HG03342 (cell line): Measurements from ENCODE around the gene SULT1A4.
A peak's percentile ranks its signal among the peaks of the same experiment; 100 is the strongest.
"Not testable (repeated sequence)": the region's sequence is repeated elsewhere in the genome, so short reads cannot be mapped to it uniquely, and the experiment has no call there.

Source experiments
- ATAC-seq: cut with Tn5 transposase; IDR thresholded peaks from one replicate; pipeline ENCODE4 v1.9.1; 2021; ENCODE audit warnings: mild to moderate bottlenecking, moderate library complexity; ENCODE audit not compliant: unreplicated experiment

The SULT1A4 gene

GRCh38 chr16:29459706-29460646 lies at the start of gene SULT1A4:
Gene SULT1A4 (plus strand): TSS chr16:29459913. CDS start chr16:29461386, 1,473 bp downstream.
- not testable (repeated sequence) for ATAC-seq

DNA sequence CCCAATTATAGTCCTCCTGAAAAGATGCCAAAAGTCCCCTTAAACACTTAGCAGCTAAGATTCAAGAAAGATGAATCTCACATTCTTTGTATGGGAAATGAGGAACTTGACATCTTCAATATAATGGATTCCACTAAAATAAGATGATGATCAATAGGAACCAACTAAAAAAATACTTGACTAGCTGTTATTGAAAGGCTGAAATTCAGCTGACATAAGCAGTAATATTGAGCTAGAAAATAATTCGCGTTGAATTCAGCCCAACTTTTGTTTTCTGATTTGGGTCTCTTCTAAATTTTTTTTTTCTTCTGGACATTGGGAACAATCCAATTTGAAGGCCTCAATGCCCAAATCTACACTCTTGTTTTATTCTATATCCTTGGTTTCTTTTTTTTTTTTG lies 36.1 kb upstream of the SULT1A4 start:
- not testable (repeated sequence) for ATAC-seq

DNA sequence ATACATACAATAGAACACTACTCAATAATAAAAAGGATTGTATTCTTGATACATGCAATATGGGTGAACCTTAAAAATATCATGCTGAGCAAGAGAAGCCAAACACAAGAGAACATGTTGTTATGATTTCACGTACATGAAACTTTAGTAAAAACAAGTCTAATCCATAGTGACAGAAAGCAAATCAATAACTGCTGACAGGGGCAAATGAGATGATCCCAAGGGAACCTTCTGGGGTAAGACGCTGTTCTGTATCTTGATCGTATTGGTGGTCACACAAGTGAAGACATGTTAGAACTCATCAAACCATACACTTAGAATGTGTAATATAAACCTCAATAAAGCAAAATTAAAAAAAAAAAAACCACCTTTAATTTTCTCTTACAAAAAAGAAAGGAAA lies 34.3 kb upstream of the SULT1A4 start:
- ATAC-seq: not testable (repeated sequence)

- not testable (repeated sequence) for ATAC-seq
Measured at GRCh38 chr16:29453754-29454153, 6.0 kb upstream of the SULT1A4 start.

GRCh38 chr16:29454269-29454668 lies 5.4 kb upstream of the SULT1A4 start, which contains the start of the genes BOLA2 and SLX1B:
Gene BOLA2 (minus strand): TSS chr16:29454351. CDS start chr16:29454253, 98 bp downstream.
Gene SLX1B (plus strand): TSS chr16:29454533.
- peak; percentile 82 for ATAC-seq

DNA sequence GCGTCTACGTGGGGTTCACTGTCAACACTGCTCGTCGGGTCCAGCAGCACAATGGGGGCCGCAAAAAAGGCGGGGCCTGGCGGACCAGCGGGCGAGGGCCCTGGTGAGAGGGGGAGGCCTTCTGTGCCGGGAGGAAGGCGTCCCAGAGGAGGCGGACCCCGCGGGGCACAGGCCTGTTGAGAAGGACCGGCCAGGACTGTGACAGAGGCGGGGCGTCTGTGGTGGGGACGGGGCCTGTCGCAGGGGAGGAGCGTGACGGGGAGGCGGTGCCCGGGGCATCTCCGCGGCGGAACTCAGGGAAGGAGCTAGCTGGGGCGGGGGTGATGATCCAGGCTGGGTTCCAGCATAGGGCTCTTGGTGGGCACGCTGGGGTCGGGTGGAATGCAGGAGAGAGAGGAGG lies 4.9 kb upstream of the SULT1A4 start:
- peak; percentile 48 for ATAC-seq

DNA sequence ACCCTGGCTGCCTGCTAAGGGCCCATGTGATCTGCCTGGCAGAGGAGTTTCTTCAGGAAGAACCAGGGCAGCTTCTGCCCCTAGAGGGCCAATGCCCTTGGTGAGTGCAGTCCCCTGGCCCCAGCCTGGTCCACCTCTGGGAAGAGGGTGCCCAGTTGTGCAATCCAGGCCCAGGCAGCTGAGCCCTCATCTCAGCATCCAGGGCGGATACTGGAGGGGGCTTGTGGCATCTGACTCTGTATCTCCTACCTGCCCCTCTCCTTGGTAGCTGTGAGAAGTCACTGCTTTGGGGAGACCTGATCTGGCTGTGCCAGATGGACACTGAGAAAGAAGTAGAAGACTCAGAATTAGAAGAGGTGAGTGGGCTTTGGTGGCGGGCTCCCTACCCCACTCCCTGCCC lies 2.1 kb upstream of the SULT1A4 start:
- not testable (repeated sequence) for ATAC-seq

GRCh38 chr16:29460647-29461030 lies 926 bp downstream of the SULT1A4 start:
- not testable (repeated sequence) for ATAC-seq

DNA sequence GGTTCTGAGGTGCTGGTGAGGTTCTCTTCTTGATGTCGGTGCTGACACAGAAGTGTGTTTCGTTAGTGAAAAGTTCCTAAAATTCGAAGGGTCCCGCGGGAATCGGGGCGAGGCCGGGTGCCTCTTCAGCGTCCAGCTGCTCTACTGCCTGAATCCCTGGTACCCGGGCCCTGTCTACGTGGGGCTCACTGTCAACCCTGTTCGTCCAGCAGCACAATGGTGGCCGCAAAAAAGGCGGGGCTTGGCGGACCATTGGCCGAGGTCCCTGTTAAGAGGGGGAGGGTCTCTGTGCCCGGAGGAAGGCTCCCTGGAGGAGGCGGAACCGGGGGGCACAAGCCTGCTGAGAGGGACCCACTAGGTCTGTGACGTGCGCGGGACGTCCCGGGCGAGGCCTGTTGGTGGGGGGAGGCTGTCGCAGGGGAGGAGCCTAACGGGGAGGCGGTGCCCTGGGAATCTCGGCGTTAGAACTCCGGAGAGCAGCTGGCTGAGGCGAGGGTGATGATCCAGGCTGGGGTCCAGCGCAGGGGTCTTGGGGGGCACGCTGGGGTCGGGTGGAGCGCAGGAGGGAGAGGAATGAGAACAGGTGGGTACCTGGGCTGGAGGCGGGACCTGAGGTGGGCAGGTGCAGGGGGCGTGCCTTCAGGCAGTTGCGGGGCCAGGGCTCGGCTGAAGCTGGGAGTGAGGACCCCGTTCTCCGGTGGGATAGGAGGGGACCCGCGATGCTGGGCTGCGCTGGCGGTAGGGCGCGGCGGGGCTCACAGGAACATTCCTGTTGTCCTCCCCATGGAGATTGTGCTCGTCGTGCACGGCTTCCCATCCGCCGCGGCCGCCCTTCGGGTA lies 6.5 kb downstream of the SULT1A4 start:
- ATAC-seq: not testable (repeated sequence)

DNA sequence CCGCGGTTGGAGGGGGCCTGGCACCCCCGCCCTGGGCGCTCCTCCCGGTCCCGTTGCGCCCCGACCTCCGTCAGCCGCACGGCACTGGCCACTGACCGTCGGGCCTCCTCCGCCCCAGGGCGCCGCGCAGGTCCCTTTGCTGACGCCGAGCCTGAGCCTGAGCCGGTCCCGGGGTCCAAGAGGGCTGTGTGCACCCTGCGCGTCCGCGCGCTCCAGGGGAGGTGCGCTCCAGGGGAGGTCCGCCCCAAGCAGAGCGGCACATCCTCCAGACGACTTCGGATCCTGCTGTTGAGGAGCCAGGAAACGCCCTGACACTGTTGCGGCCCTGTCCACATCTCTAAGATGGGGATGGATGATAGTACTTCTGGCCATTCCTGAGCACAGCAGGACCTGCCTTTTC lies 7.2 kb downstream of the SULT1A4 start:
- not testable (repeated sequence) for ATAC-seq

GRCh38 chr16:29467654-29468366 lies 8.1 kb downstream of the SULT1A4 start:
- not testable (repeated sequence) for ATAC-seq

DNA sequence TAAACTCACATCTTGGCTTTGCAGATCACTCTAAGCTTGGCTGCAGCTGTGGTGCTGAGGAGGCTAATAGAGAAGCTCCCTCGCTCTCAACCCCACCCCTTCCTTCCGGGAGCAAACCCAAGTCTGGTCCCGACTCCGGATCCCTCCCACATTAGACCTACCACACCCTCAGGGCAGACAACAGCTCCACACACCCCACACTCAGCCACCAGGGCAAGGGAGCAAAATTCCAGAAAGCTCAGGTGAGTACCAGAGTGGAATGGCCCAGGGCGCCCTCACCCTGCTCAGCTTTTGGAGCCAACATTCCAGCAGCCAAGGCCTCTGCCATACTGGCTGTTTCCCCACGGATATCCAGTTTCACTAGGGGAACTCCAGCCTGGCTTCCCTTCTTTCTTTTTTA lies 9.9 kb downstream of the SULT1A4 start:
- not testable (repeated sequence) for ATAC-seq

DNA sequence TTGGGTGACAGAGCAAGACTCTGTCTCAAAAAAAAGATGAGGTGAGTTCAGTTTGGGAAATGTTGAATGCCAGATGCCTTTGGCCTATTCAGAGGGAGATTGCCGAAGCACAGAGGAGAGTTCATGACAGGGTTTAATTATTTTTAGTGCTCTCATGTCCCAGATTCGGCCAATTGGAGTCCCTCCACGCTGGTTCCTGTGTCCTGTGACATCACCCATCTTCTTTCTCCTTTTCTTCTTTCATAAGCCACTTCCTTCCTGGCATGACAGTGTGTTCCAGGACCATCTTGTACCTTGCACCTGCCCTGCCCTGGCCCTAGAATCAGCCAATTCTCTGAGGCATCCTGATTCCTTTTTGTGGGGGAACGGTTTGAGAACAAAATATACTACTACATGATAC lies 12.4 kb downstream of the SULT1A4 start:
- ATAC-seq: not testable (repeated sequence)

- not testable (repeated sequence) for ATAC-seq
Measured at GRCh38 chr16:29482276-29482675, 22.6 kb downstream of the SULT1A4 start.

DNA sequence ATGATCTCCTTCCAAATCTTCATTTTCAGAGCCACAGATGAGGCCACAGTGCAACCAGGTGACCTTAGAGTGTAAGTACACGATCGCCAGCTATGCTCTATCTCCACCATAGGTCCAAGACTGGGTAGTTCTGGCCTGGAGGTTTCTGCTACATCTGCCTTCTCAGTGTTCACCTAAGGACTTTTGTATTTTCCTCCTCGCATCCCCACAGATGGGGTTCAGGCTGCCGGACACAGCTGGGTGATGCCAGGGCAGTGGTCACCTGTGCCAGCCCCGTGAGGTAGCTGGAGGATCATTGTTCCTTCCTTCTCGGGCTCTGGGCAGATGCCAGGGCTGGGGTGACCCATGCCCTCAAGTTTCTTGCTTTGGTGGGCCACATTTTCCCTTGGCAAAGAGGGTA lies 46.6 kb downstream of the SULT1A4 start, which contains the start of gene NPIPB12:
TSS of gene NPIPB12 (minus strand) at position 101 of the 400 bp plus-strand sequence.
- ATAC-seq: not testable (repeated sequence)
